Body of pancreas (tissue), 4 donors: ENCODE results near the gene ULK1. TPM values are rescaled to one million over a fixed set of nuclear protein-coding genes. Genes with fewer than 3 reads are reported as not detected.
A peak's percentile ranks its signal among the peaks of the same experiment; 100 is the strongest.

Experiments used
- ATAC-seq: fragments of 150-250 bp; one replicate; pipeline ENCODE4 v1.9.1; 2016
- DNase-seq, 4 donors: peaks; one replicate each; pipeline ENCODE4 v3.0.0-alpha.2; 2019
- H3K27ac ChIP-seq, 4 donors: fragments of 200-600 bp; sonication (generic); 1 replicate in 3 of 4; 2 replicates in 1 of 4; pipeline versions ENCODE4 v1.5.1 to v1.6.1; 2016 to 2019; ENCODE audit warnings: mild to moderate bottlenecking in 1 of 4, mixed read lengths in 1 of 4, moderate library complexity in 1 of 4
- H3K27me3 ChIP-seq, 2 donors: fragments of 200-600 bp; sonication (generic); one replicate each; pipeline ENCODE4 v1.6.0; 2016; ENCODE audit warnings: mild to moderate bottlenecking in 1 of 2
- H3K36me3 ChIP-seq, 2 donors: fragments of 200-600 bp; sonication (generic); replicated peaks in 1 of 2; 2 replicates each; pipeline ENCODE4 v1.5.1; 2016; ENCODE audit warnings: low read depth in 2 of 2; ENCODE audit not compliant: insufficient read depth in 1 of 2
- H3K4me1 ChIP-seq: fragments of 200-600 bp; sonication (generic); one replicate; pipeline ENCODE4 v1.6.0; 2016
- H3K4me3 ChIP-seq, 2 donors: fragments of 200-600 bp; sonication (generic); 1 replicate in 1 of 2; 2 replicates in 1 of 2; pipeline ENCODE4 v1.5.1; 2016 to 2019
- H3K9me3 ChIP-seq, 3 donors: fragments of 200-600 bp; sonication (generic); 1 replicate in 2 of 3; 2 replicates in 1 of 3; pipeline ENCODE4 v1.5.1; 2016
- POLR2A ChIP-seq, 3 donors: fragments of 450-650 bp; IDR thresholded peaks; one replicate each; pipeline ENCODE4 v1.6.1; 2016; ENCODE audit warnings: antibody characterized with exemption in 3 of 3, mild to moderate bottlenecking in 2 of 3
- WGBS, 2 donors: methylation state at CpG; one replicate each; pipeline ENCODE4 v1.1.5; 2017; 5-methylcytosine and 5-hydroxymethylcytosine counted together
- intact Hi-C: fragments of 100-400 bp; cut with DNase I; formaldehyde crosslinking; loops from one replicate; pipeline ENCODE4 v1.15.1; 2023
- total RNA-seq, 2 donors: library from RNA; depleted of rRNA; stranded (reverse); fragments of >200 nt; gene quantifications; one replicate each; pipeline ENCODE4 v1.1.0, GENCODE V29; 2016
- TF ChIP-seq, protein P1 (sequence below), 7 experiments: fragments of 450-650 bp in 4 of 7; fragments of 200-600 bp in 3 of 7; sonication (generic) in 3 of 7; IDR thresholded peaks; one replicate each; pipeline ENCODE4 v1.5.1; 2016 to 2019; ENCODE audit warnings: antibody characterized with exemption in 7 of 7

ULK1 gene
- total RNA-seq, 2 donors from 2014 or later: 29.1 to 59.3 TPM

GRCh38 chr12:131849700-131850553, 44.5 kb upstream of the ULK1 start:
- H3K4me1 ChIP-seq: peaks cover 7% of the 10 kb centered on the region
- H3K9me3 ChIP-seq: no peaks in the 10 kb centered on the region
- H3K4me3 ChIP-seq: no peak overlapping the region
- no peak for TF ChIP-seq POLR2A (IDR thresholded peaks at IDR 0.05)
- TF ChIP-seq, protein P1, sequence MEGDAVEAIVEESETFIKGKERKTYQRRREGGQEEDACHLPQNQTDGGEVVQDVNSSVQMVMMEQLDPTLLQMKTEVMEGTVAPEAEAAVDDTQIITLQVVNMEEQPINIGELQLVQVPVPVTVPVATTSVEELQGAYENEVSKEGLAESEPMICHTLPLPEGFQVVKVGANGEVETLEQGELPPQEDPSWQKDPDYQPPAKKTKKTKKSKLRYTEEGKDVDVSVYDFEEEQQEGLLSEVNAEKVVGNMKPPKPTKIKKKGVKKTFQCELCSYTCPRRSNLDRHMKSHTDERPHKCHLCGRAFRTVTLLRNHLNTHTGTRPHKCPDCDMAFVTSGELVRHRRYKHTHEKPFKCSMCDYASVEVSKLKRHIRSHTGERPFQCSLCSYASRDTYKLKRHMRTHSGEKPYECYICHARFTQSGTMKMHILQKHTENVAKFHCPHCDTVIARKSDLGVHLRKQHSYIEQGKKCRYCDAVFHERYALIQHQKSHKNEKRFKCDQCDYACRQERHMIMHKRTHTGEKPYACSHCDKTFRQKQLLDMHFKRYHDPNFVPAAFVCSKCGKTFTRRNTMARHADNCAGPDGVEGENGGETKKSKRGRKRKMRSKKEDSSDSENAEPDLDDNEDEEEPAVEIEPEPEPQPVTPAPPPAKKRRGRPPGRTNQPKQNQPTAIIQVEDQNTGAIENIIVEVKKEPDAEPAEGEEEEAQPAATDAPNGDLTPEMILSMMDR (IDR thresholded peaks at IDR 0.05): no peak
- H3K27me3 ChIP-seq: no peaks in the 10 kb centered on the region
- ATAC-seq (no peak), DNase-seq (no peak)
- H3K36me3 ChIP-seq: no peaks in the 10 kb centered on the region
- no peak overlapping the region for H3K27ac ChIP-seq
- intact Hi-C loops: loop anchor here (10.0 kb wide), 1 partner anchor 145 kb away; no protein-coding TSS in a partner anchor
- 71 to 75% methylated on average over 24 to 40 of the region's 47 CpGs for WGBS, 2 donors

GRCh38 chr12:131850856-131851559, 43.4 kb upstream of the ULK1 start:
- peak; percentile 59 to 81 (median 72) for DNase-seq
- no peak for TF ChIP-seq POLR2A (IDR thresholded peaks at IDR 0.05)
- TF ChIP-seq, protein P1 (IDR thresholded peaks at IDR 0.05): peak; percentile 58 to 97 (median 79)

DNA sequence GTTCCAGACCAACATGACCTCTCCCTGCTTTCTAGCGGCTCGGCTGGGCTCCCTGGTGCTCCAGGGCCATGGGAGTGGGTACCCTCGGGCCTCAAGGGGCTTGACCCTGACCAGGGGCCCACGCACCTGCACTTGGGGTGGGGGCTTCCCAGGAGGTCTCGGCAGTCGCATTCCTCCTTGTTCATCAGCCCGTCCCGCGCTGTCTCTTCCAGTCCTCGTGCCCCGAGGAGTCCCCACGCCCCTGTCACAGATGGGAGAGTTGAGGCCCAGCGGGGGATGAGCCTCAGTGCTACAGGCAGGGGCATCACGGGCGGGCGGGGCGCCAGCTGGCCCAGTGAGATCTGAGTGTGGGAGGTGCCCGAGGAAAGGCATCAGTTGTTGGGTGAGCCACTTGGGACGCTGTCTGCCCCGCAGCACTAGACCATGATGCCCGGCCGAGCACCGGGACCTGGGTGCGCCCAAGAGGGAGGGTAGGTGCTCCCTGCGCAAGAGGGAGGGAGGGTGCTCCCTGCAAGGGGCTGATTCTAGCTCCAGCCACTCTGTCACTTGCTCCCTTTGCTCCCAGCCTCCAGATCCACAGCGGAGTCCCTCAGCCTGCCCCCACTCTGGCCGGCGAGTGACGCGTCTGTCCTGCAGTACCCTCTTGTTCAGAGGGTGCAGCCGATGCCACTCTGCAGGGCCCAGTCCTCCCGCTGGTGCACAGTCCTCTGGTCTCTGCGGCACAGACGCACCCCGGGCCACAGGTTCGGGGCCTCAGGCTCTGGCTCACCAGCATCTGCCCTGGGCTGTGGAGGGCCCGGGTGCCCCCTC, 42.5 kb upstream of the ULK1 start:
- Histone ChIP-seq H3K27me3 (no peaks in the 10 kb centered on the region), H3K27ac (no peak overlapping the region), H3K4me1 (peaks cover 7% of the 10 kb centered on the region), H3K36me3 (no peaks in the 10 kb centered on the region), H3K9me3 (no peaks in the 10 kb centered on the region), H3K4me3 (no peak overlapping the region)
- TF ChIP-seq, protein P1 (IDR thresholded peaks at IDR 0.05): no peak
- TF ChIP-seq POLR2A (IDR thresholded peaks at IDR 0.05): no peak
- DNase-seq: no peak
- intact Hi-C loops: loop anchor here (10.0 kb wide), 1 partner anchor 143 kb away; no protein-coding TSS in a partner anchor
- 68 to 73% methylated on average over 10 to 35 of the region's 37 CpGs for WGBS, 2 donors
- no peak for ATAC-seq

More at GRCh38 chr12:131850856-131851559, 43.4 kb upstream of the ULK1 start:
- peaks cover 7% of the 10 kb centered on the region for H3K4me1 ChIP-seq
- H3K27ac ChIP-seq: no peak overlapping the region
- WGBS, 2 donors: 52% methylated on average over 27 of the region's 41 CpGs; no CpG with 5 or more reads in 1 of the 2 donors
- peak; percentile 84 for ATAC-seq
- no peaks in the 10 kb centered on the region for H3K27me3 ChIP-seq
- H3K4me3 ChIP-seq: no peak overlapping the region
- intact Hi-C loops: loop anchor here (10.0 kb wide), 1 partner anchor 144 kb away; no protein-coding TSS in a partner anchor
- H3K9me3 ChIP-seq: no peaks in the 10 kb centered on the region
- no peaks in the 10 kb centered on the region for H3K36me3 ChIP-seq

DNA sequence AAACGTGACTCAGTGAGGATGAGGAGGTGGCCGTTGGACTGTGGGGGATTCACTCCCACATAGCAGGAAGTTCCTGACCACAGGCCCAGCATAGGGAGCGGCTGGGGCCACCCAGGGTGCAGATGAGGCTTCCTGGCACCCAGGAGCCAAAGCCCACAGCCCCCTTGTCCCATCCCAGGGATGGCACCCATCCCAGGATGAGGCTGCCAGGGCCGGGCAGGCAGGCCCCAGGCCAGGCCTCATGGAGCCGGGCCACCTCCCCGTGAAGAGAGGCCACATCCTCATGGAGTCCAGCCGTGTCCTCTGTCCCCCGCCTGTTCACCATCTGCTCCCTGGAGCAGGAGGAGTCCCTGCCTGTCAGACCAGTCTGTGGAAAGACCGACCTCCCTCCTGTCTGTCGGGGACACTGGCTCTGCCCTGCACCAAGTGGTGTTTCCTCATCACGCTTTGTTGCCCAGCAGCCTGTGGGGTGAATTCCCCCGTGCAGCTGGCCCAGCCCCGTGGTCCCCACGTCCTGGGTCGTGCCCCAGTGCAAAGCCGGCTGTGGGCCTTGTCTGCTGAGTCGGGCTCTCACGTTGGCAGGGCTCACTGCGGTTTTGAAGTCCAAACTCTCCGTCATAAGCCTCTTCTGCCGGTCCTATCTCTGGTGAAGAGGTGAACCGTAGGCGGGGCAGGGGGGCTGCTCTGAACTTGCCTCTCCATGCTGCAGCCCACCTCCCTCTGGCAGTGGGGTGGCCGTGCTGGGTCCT, 41.7 kb upstream of the ULK1 start:
- TF ChIP-seq, protein P1 (IDR thresholded peaks at IDR 0.05): no peak
- TF ChIP-seq POLR2A (IDR thresholded peaks at IDR 0.05): no peak
- H3K4me1 ChIP-seq: peaks cover 7% of the 10 kb centered on the region
- intact Hi-C loops: loop anchor here (10.0 kb wide), 1 partner anchor 142 kb away; no protein-coding TSS in a partner anchor
- ATAC-seq: no peak
- DNase-seq: no peak
- H3K36me3 ChIP-seq: no peaks in the 10 kb centered on the region
- H3K4me3 ChIP-seq: no peak overlapping the region
- 60 to 67% methylated on average over 13 to 22 of the region's 24 CpGs for WGBS, 2 donors
- no peak overlapping the region for H3K27ac ChIP-seq
- H3K27me3 ChIP-seq: no peaks in the 10 kb centered on the region
- no peaks in the 10 kb centered on the region for H3K9me3 ChIP-seq
